Measurements from ENCODE around the gene CTPS1. TPM values are rescaled to one million over a fixed set of nuclear protein-coding genes. Genes with fewer than 3 reads are reported as not detected.
A peak's percentile ranks its signal among the peaks of the same experiment; 100 is the strongest.

CTPS1 gene
- total RNA-seq, 1 experiment from 2014 or later: 85.9 TPM

DNA sequence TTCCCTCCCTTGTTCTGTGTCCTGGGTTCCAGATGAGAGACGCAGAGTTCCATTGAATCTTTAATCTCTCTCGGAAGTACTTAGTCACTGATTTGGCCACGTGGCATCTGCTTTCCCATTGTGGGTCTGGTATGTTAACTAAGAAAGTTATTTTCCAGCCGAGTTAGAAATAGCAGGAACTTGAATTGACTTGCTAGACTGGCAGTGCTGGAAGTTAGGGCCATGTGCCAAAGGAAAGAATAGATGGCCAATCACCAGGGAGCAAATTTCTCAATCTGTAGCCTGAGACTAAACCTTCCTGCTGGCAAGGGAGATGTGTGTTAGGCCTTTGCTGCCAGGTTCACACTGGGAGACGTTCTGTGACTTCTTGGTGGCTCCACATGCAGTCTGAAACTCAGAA is 66.2 kb downstream of the CTPS1 start:
- Mint-ChIP-seq H3K27me3 (ENCODE audit: unreplicated experiment) (no peaks in the 10 kb centered on the region), H3K4me3 (ENCODE audit: low read depth, unreplicated experiment) (no peak overlapping the region), H3K27ac (ENCODE audit: unreplicated experiment) (peak overlapping the region; percentile 53), H3K4me1 (ENCODE audit: low read depth, unreplicated experiment) (peaks cover 17% of the 10 kb centered on the region), H3K36me3 (ENCODE audit: insufficient read depth, unreplicated experiment) (peaks cover 13% of the 10 kb centered on the region), H3K9me3 (ENCODE audit: low read depth, unreplicated experiment) (no peaks in the 10 kb centered on the region)
- DNase-seq: no peak
- BruUV-seq (replicated peaks): no TSS peak
- TF ChIP-seq, protein P1, sequence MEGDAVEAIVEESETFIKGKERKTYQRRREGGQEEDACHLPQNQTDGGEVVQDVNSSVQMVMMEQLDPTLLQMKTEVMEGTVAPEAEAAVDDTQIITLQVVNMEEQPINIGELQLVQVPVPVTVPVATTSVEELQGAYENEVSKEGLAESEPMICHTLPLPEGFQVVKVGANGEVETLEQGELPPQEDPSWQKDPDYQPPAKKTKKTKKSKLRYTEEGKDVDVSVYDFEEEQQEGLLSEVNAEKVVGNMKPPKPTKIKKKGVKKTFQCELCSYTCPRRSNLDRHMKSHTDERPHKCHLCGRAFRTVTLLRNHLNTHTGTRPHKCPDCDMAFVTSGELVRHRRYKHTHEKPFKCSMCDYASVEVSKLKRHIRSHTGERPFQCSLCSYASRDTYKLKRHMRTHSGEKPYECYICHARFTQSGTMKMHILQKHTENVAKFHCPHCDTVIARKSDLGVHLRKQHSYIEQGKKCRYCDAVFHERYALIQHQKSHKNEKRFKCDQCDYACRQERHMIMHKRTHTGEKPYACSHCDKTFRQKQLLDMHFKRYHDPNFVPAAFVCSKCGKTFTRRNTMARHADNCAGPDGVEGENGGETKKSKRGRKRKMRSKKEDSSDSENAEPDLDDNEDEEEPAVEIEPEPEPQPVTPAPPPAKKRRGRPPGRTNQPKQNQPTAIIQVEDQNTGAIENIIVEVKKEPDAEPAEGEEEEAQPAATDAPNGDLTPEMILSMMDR (IDR thresholded peaks at IDR 0.05; ENCODE audit: unreplicated experiment): no peak
- CTCF ChIA-PET: no interaction called here
- intact Hi-C loops (cut with micrococcal nuclease; ENCODE audit: unreplicated experiment): no loop called here

- no peaks in the 10 kb centered on the region for H3K27me3 Mint-ChIP-seq (ENCODE audit: unreplicated experiment)
- CTCF ChIA-PET: no interaction called here
- no TSS peak for BruUV-seq (replicated peaks)
- peaks cover 17% of the 10 kb centered on the region for H3K4me1 Mint-ChIP-seq (ENCODE audit: low read depth, unreplicated experiment)
- peak overlapping the region; percentile 53 for H3K27ac Mint-ChIP-seq (ENCODE audit: unreplicated experiment)
- no peak overlapping the region for H3K4me3 Mint-ChIP-seq (ENCODE audit: low read depth, unreplicated experiment)
- H3K9me3 Mint-ChIP-seq (ENCODE audit: low read depth, unreplicated experiment): no peaks in the 10 kb centered on the region
- intact Hi-C loops (cut with micrococcal nuclease; ENCODE audit: unreplicated experiment): no loop called here
- TF ChIP-seq, protein P1 (IDR thresholded peaks at IDR 0.05; ENCODE audit: unreplicated experiment): no peak
- DNase-seq: no peak
- H3K36me3 Mint-ChIP-seq (ENCODE audit: insufficient read depth, unreplicated experiment): peaks cover 13% of the 10 kb centered on the region
Measured at GRCh38 chr1:41046347-41046775, 66.9 kb downstream of the CTPS1 start.

- BruUV-seq (replicated peaks): no TSS peak
- CTCF ChIA-PET: no interaction called here
- Mint-ChIP-seq H3K4me3 (ENCODE audit: low read depth, unreplicated experiment) (no peak overlapping the region), H3K4me1 (ENCODE audit: low read depth, unreplicated experiment) (peaks cover 17% of the 10 kb centered on the region), H3K27me3 (ENCODE audit: unreplicated experiment) (no peaks in the 10 kb centered on the region), H3K9me3 (ENCODE audit: low read depth, unreplicated experiment) (no peaks in the 10 kb centered on the region), H3K27ac (ENCODE audit: unreplicated experiment) (no peak overlapping the region), H3K36me3 (ENCODE audit: insufficient read depth, unreplicated experiment) (peaks cover 13% of the 10 kb centered on the region)
- TF ChIP-seq, protein P1 (IDR thresholded peaks at IDR 0.05; ENCODE audit: unreplicated experiment): no peak
- no peak for DNase-seq
- intact Hi-C loops (cut with micrococcal nuclease; ENCODE audit: unreplicated experiment): no loop called here
Measured at GRCh38 chr1:41048540-41048939, 69.0 kb downstream of the CTPS1 start.

DNA sequence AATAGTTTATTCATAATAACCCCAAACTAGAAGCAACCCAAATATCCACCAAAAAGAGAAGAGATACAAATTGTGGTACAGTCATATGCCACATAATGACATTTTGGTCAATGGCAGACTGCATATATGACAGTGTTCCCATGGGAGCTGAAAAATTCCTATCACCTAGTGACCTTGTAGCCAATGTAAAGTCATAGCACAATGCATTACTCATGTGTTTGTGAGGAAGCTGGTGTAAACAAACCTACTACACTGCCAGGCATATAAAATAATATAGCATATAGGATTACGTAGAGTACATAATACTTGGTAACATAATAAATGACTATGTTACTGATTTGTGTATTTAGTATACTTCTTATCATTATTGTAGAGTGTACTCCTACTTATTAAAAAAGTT is 71.5 kb downstream of the CTPS1 start:
- peaks cover 3% of the 10 kb centered on the region for H3K4me1 Mint-ChIP-seq (ENCODE audit: low read depth, unreplicated experiment)
- no peaks in the 10 kb centered on the region for H3K9me3 Mint-ChIP-seq (ENCODE audit: low read depth, unreplicated experiment)
- no peak overlapping the region for H3K27ac Mint-ChIP-seq (ENCODE audit: unreplicated experiment)
- BruUV-seq (replicated peaks): no TSS peak
- no peak overlapping the region for H3K4me3 Mint-ChIP-seq (ENCODE audit: low read depth, unreplicated experiment)
- intact Hi-C loops (cut with micrococcal nuclease; ENCODE audit: unreplicated experiment): no loop called here
- CTCF ChIA-PET: no interaction called here
- TF ChIP-seq, protein P1 (IDR thresholded peaks at IDR 0.05; ENCODE audit: unreplicated experiment): no peak
- peaks cover 13% of the 10 kb centered on the region for H3K36me3 Mint-ChIP-seq (ENCODE audit: insufficient read depth, unreplicated experiment)
- no peak for DNase-seq
- H3K27me3 Mint-ChIP-seq (ENCODE audit: unreplicated experiment): no peaks in the 10 kb centered on the region

All from Calu3 (cell line).